Activated B cell treated with CpG ODN at 0.5 μM for 24 hours (primary cell): ENCODE results near the gene PRTG. TPM values are rescaled to one million over a fixed set of nuclear protein-coding genes. Genes with fewer than 3 reads are reported as not detected.

Experiments
- ATAC-seq: fragments of 200-7000 bp; cut with Tn5 transposase; one replicate; pipeline ENCODE4 v1.10.0; 2021; ENCODE audit warnings: low read depth, mild to moderate bottlenecking, moderate library complexity
- CTCF ChIA-PET: fragments of 350-600 bp; sonication (Branson Sonifier 250); formaldehyde crosslinking; loops from one replicate; lab custom pipeline; 2021; ENCODE audit warnings: antibody characterized with exemption; lab: Charles Lee
- POLR2A ChIA-PET: fragments of 350-600 bp; sonication (Branson Sonifier 250); formaldehyde crosslinking; loops from one replicate; lab custom pipeline; 2021; ENCODE audit warnings: antibody characterized with exemption; lab: Charles Lee
- DNase-seq: peaks from one replicate; pipeline ENCODE4 v3.0.0; 2022
- H3K27ac Mint-ChIP-seq: one replicate; pipeline ENCODE4 v1.8.0; 2020; ENCODE audit warnings: mixed read lengths
- H3K27me3 Mint-ChIP-seq: one replicate; pipeline ENCODE4 v1.8.0; 2021; ENCODE audit warnings: mixed read lengths
- H3K36me3 Mint-ChIP-seq: one replicate; pipeline ENCODE4 v1.8.0; 2021; ENCODE audit warnings: low read depth, mixed read lengths
- H3K4me1 Mint-ChIP-seq: one replicate; pipeline ENCODE4 v1.8.0; 2021; ENCODE audit warnings: mixed read lengths
- H3K4me3 Mint-ChIP-seq: one replicate; pipeline ENCODE4 v1.8.0; 2020; ENCODE audit warnings: mild to moderate bottlenecking, mixed read lengths
- H3K9me3 Mint-ChIP-seq: one replicate; pipeline ENCODE4 v1.8.0; 2020; ENCODE audit warnings: mixed read lengths
- intact Hi-C: fragments of 100-400 bp; cut with micrococcal nuclease; formaldehyde crosslinking; loops from one replicate; pipeline ENCODE4 v1.15.1; 2024
- total RNA-seq: library from RNA; stranded (reverse); gene quantifications from 2 replicates; pipeline ENCODE4 v1.2.3, GENCODE V29; 2022
- TF ChIP-seq, protein P1 (sequence below): fragments of 200-600 bp; IDR thresholded peaks from one replicate; pipeline ENCODE4 v1.8.0; 2022; ENCODE audit warnings: antibody characterized with exemption, mild to moderate bottlenecking

The PRTG gene
- total RNA-seq, 1 donor from 2014 or later, result not detected

DNA sequence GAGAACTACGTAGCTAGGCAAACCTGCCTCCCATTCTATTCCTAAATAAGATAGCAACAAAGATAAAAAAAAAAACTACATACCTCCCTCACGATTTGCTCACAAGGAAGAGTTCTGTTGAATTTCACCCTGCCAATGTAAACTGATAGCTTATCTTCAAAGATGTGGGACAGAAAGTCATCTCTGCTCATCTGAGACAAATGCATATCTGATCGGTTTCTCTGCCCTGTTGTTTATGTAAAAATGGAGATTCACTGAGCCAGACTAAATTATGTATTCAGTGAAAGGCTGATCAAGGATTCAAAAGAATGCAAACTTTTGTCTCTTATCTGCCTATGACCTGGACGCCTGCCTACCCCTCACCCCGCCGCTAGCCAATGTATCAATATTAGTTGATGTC lies 166.0 kb downstream of the PRTG start:
- DNase-seq (no peak), ATAC-seq (no peak)
- TF ChIP-seq, protein P1, sequence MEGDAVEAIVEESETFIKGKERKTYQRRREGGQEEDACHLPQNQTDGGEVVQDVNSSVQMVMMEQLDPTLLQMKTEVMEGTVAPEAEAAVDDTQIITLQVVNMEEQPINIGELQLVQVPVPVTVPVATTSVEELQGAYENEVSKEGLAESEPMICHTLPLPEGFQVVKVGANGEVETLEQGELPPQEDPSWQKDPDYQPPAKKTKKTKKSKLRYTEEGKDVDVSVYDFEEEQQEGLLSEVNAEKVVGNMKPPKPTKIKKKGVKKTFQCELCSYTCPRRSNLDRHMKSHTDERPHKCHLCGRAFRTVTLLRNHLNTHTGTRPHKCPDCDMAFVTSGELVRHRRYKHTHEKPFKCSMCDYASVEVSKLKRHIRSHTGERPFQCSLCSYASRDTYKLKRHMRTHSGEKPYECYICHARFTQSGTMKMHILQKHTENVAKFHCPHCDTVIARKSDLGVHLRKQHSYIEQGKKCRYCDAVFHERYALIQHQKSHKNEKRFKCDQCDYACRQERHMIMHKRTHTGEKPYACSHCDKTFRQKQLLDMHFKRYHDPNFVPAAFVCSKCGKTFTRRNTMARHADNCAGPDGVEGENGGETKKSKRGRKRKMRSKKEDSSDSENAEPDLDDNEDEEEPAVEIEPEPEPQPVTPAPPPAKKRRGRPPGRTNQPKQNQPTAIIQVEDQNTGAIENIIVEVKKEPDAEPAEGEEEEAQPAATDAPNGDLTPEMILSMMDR, result no peak
- intact Hi-C loops, result no loop called here
- Mint-ChIP-seq H3K36me3 (no peaks in the 10 kb centered on the region), H3K4me3 (no peak overlapping the region), H3K4me1 (no peaks in the 10 kb centered on the region), H3K27ac (no peak overlapping the region), H3K9me3 (no peaks in the 10 kb centered on the region), H3K27me3 (peaks cover 19% of the 10 kb centered on the region)
- ChIA-PET CTCF (no interaction called here), POLR2A (no interaction called here)

DNA sequence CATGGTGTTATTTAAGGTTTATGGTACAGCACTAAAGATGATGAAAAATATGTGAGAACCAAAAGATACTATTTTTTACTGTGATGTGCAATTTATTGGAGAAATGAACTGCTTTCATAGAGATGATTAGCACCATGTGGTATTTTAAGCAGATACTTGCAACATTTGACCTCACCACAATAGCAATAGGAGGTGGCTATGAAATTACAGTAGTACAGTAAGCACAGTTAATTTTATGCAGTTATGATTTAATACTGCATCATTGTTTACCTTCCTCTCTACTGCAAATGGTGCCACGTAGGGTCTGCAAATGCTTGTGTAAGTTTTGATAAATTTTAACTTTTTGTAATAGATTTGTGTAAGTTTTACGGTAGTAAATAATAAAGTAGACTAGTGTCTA lies 168.9 kb downstream of the PRTG start:
- DNase-seq (no peak), ATAC-seq (no peak)
- intact Hi-C loops, result no loop called here
- ChIA-PET POLR2A (no interaction called here), CTCF (no interaction called here)
- peaks cover 20% of the 10 kb centered on the region for H3K27me3 Mint-ChIP-seq
- no peaks in the 10 kb centered on the region for H3K4me1 Mint-ChIP-seq
- peaks cover 5% of the 10 kb centered on the region for H3K9me3 Mint-ChIP-seq
- H3K36me3 Mint-ChIP-seq, result no peaks in the 10 kb centered on the region
- TF ChIP-seq, protein P1, result no peak
- no peak overlapping the region for H3K4me3 Mint-ChIP-seq
- H3K27ac Mint-ChIP-seq, result no peak overlapping the region

DNA sequence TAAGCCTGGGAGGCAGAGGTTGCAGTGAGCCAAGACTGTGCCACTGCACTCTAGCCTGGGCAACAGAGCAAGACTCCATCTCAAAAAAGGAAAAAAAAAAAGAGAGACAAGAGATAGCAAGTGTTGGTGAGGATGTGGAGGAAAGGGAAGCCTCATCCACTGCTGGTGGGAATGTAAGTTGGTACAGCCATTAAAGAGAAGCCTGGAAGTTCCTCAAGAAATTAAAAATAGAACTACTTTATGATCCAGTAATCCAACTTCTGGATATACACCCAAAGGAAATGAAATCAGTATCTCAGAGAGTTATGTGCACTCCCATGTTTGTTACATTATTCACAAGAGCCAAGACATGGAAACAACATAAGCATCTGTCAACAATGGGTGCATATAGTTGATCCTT lies 169.7 kb downstream of the PRTG start:
- Mint-ChIP-seq H3K27ac (no peak overlapping the region), H3K4me3 (no peak overlapping the region), H3K27me3 (peaks cover 21% of the 10 kb centered on the region), H3K4me1 (no peaks in the 10 kb centered on the region), H3K36me3 (no peaks in the 10 kb centered on the region), H3K9me3 (peaks cover 5% of the 10 kb centered on the region)
- no peak for ATAC-seq
- DNase-seq, result no peak
- ChIA-PET POLR2A (no interaction called here), CTCF (no interaction called here)
- TF ChIP-seq, protein P1, result no peak
- intact Hi-C loops, result no loop called here

DNA sequence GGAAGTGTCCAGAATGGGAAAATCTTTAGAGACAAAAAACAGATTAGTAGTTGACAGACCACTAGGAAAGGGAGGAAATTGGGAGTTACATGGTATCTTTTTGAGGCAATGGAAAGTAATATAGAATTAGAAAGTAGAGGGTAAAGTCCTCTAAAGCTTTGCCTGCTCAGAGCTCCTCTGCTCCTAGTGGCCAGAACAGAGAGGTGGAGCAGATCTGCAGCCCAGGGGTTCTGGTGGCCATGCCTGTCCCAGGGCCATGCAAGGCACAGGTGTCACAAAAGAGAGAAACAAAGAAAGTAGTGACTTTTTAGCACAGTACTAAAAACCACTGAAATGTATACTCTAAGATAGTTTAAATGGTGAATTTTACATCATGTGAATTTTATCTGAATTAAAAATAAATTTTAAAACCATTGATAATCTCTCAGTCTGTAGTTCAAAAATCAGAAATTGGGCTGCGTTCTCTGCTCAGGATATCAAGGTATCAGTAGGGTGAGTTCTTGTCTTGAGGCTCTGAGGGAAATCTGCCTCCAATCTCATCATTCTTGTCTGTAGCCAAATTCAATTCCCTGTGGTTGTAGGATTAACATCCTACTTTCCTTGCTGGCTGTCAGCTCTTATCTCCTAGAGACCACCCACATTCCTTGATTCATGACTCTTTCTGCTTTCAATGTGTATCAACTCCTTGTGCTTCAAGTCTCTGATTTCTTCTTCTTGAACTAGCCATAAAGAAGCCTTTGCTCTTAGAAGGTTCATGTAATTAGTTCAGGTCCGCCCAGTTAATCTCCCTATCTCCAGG lies 178.4 kb downstream of the PRTG start:
- Mint-ChIP-seq H3K27ac (no peak overlapping the region), H3K9me3 (peaks cover 9% of the 10 kb centered on the region), H3K4me3 (no peak overlapping the region), H3K27me3 (peaks cover 6% of the 10 kb centered on the region), H3K4me1 (no peaks in the 10 kb centered on the region), H3K36me3 (no peaks in the 10 kb centered on the region)
- TF ChIP-seq, protein P1, result no peak
- ChIA-PET CTCF (no interaction called here), POLR2A (no interaction called here)
- DNase-seq (no peak), ATAC-seq (no peak)
- intact Hi-C loops, result no loop called here

DNA sequence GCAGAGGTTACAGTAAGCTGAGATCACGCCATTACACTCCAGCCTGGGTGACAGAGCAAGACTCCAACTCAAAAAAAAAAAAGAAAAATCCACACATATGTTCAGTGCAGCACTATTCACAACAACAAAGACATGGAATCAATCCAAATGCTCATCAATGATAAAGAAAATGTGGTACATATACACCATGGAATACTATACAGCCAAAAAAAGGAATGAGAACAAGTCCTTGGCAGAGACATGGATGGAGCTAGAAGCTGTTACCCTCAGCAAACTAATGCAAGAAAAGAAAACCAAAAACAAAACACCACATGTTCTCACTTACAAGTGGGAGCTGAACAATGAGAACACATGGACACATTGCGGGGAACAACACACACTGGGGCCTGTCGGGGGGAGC lies 180.4 kb downstream of the PRTG start:
- POLR2A ChIA-PET, result no interaction called here
- intact Hi-C loops, result no loop called here
- Mint-ChIP-seq H3K4me1 (no peaks in the 10 kb centered on the region), H3K36me3 (no peaks in the 10 kb centered on the region), H3K9me3 (peaks cover 8% of the 10 kb centered on the region), H3K27me3 (no peaks in the 10 kb centered on the region), H3K27ac (no peak overlapping the region), H3K4me3 (no peak overlapping the region)
- CTCF ChIA-PET, result no interaction called here
- ATAC-seq, result no peak
- TF ChIP-seq, protein P1, result no peak
- no peak for DNase-seq

Other genes with a start within 250 kb of the PRTG start
- 0.20 TPM in 1 of 2 replicates, not detected in the other for gene DNAAF4, start 234.9 kb downstream of the PRTG start, total RNA-seq
- 0.02 TPM in 2 replicates for gene PYGO1, start 154.8 kb downstream of the PRTG start, total RNA-seq